Motor neuron (in vitro differentiated cells): ENCODE data around the gene SS18L1. TPM values are rescaled to one million over a fixed set of nuclear protein-coding genes. Genes with fewer than 3 reads are reported as not detected.

ENCODE experiments used
- ATAC-seq, 8 experiments: fragments of 200-7000 bp; cut with Tn5 transposase; replicated peaks in 6 of 8; 2 replicates each; pipeline ENCODE4 v1.8.0; 2021; ENCODE audit warnings: mild to moderate bottlenecking in 8 of 8, moderate library complexity in 8 of 8
- H3K27ac ChIP-seq, 2 donors: fragments of 250-450 bp; sonication (Bioruptor Pico); 2 replicates each; pipeline ENCODE4 v1.9.0; 2021; ENCODE audit warnings: antibody characterized with exemption in 2 of 2, mild to moderate bottlenecking in 2 of 2, moderate library complexity in 1 of 2
- H3K4me1 ChIP-seq, 2 donors: fragments of 250-450 bp; sonication (Bioruptor Pico); replicated peaks in 1 of 2; 2 replicates each; pipeline ENCODE4 v1.6.1; 2021; ENCODE audit warnings: antibody characterized with exemption in 2 of 2, mild to moderate bottlenecking in 2 of 2, moderate library complexity in 1 of 2
- H3K4me3 ChIP-seq, 5 donors: fragments of 250-450 bp; sonication (Bioruptor Pico); 2 replicates each; pipeline ENCODE4 v1.9.0; 2021; ENCODE audit warnings: antibody characterized with exemption in 5 of 5, mild to moderate bottlenecking in 5 of 5, moderate library complexity in 4 of 5
- WGBS, 10 experiments: fragments of 450-650 bp; shearing (Covaris generic); methylation state at CpG; one replicate each; pipeline ENCODE4 v1.0.0; 2022; 5-methylcytosine and 5-hydroxymethylcytosine counted together
- in situ Hi-C, 9 experiments: fragments of 400-800 bp; cut with MboI; loops; one replicate each; pipeline ENCODE4 v1.15.0; 2021; ENCODE audit warnings: low sequenced_read_pairs in 9 of 9, low pct_unique_long_range_greater_than_20kb in 2 of 9; ENCODE audit not compliant: unreplicated experiment in 9 of 9
- total RNA-seq, 8 experiments: library from RNA; unstranded; fragments of 300-600 nt; gene quantifications; 2 replicates each; pipeline versions ENCODE4 v1.2.3 to v1.2.4, GENCODE V29; 2022

The SS18L1 gene
- 10 to 100 TPM in 7 of 8 experiments, 1 to 10 TPM in 1; 9.5 to 32.0 (median 29.5) TPM for total RNA-seq

GRCh38 chr20:62143081-62143956 is at the start of gene SS18L1, which contains the start of gene PSMA7:
Gene SS18L1, plus strand, starts transcription at chr20:62143769. Its CDS starts 52 bp downstream, at chr20:62143821.
Gene PSMA7, minus strand, starts transcription at chr20:62143394. Its CDS starts 91 bp downstream, at chr20:62143303.
- H3K27ac ChIP-seq: peak within 1 kb of the TSS; percentile 100
- ATAC-seq: peak; percentile 75 to 89 (median 87)
- WGBS, 10 experiments: no CpG with 5 or more reads among the region's 148 CpGs
- peaks cover 17 to 19% of the 10 kb centered on the region in 2 donors for H3K4me1 ChIP-seq
- H3K4me3 ChIP-seq: peak within 1 kb of the TSS; percentile 82 to 98 (median 97)
- in situ Hi-C loops: loop anchor here in 5 of 9 experiments (25.0 kb wide), 1 partner anchor 131 kb away; no protein-coding TSS in a partner anchor

GRCh38 chr20:62096421-62097380 is 46.9 kb upstream of the SS18L1 start:
- WGBS, 10 experiments: 64 to 90% (median 80%) methylated on average over 1 to 7 of the region's 30 CpGs; no CpG with 5 or more reads in 5 of the 10 experiments
- H3K4me1 ChIP-seq: no peaks in the 10 kb centered on the region
- in situ Hi-C loops: no loop called here
- no peak for ATAC-seq
- H3K27ac ChIP-seq: no peak overlapping the region
- H3K4me3 ChIP-seq: no peak overlapping the region

- Histone ChIP-seq H3K27ac (no peak overlapping the region), H3K4me3 (no peak overlapping the region), H3K4me1 (no peaks in the 10 kb centered on the region)
- ATAC-seq: peak in 2 of 8 experiments; percentile 20 to 26
- 60 to 97% (median 95%) methylated on average over 2 to 6 of the region's 16 CpGs; no CpG with 5 or more reads in 6 of the 10 experiments for WGBS, 10 experiments
- in situ Hi-C loops: no loop called here
Observed at GRCh38 chr20:62097881-62098407, 45.6 kb upstream of the SS18L1 start.

GRCh38 chr20:62101078-62101477 is 42.5 kb upstream of the SS18L1 start:
- Histone ChIP-seq H3K4me3 (no peak overlapping the region), H3K4me1 (no peaks in the 10 kb centered on the region), H3K27ac (no peak overlapping the region)
- in situ Hi-C loops: no loop called here
- 5 to 77% (median 61%) methylated on average over 2 to 4 of the region's 4 CpGs; no CpG with 5 or more reads in 1 of the 10 experiments for WGBS, 10 experiments
- no peak for ATAC-seq

- 24 to 100% (median 79%) methylated on average over 3 to 4 of the region's 21 CpGs; no CpG with 5 or more reads in 5 of the 10 experiments for WGBS, 10 experiments
- ATAC-seq: no peak
- Histone ChIP-seq H3K4me3 (no peak overlapping the region), H3K27ac (no peak overlapping the region), H3K4me1 (no peaks in the 10 kb centered on the region)
- in situ Hi-C loops: no loop called here
Observed at GRCh38 chr20:62103508-62104233, 39.9 kb upstream of the SS18L1 start.

GRCh38 chr20:62104234-62104789 is 39.3 kb upstream of the SS18L1 start:
- H3K4me1 ChIP-seq: no peaks in the 10 kb centered on the region
- in situ Hi-C loops: no loop called here
- no peak for ATAC-seq
- no peak overlapping the region for H3K4me3 ChIP-seq
- 50% methylated on average over 1 of the region's 15 CpGs; no CpG with 5 or more reads in 9 of the 10 experiments for WGBS, 10 experiments
- H3K27ac ChIP-seq: no peak overlapping the region

GRCh38 chr20:62104791-62105345 is 38.7 kb upstream of the SS18L1 start:
- ATAC-seq: peak in 1 of 8 experiments; percentile 68

GRCh38 chr20:62105592-62105991 is 38.0 kb upstream of the SS18L1 start:
- no peak overlapping the region for H3K4me3 ChIP-seq
- no peaks in the 10 kb centered on the region for H3K4me1 ChIP-seq
- in situ Hi-C loops: no loop called here
- H3K27ac ChIP-seq: no peak overlapping the region
- ATAC-seq: no peak
- 38 to 100% (median 76%) methylated on average over 1 to 5 of the region's 5 CpGs; no CpG with 5 or more reads in 2 of the 10 experiments for WGBS, 10 experiments

More at GRCh38 chr20:62104791-62105345, 38.7 kb upstream of the SS18L1 start:
- Histone ChIP-seq H3K27ac (no peak overlapping the region), H3K4me1 (no peaks in the 10 kb centered on the region), H3K4me3 (no peak overlapping the region)
- 0 to 80% (median 60%) methylated on average over 1 to 3 of the region's 7 CpGs; no CpG with 5 or more reads in 3 of the 10 experiments for WGBS, 10 experiments
- in situ Hi-C loops: no loop called here

GRCh38 chr20:62111148-62111547 is 32.4 kb upstream of the SS18L1 start:
- Histone ChIP-seq H3K4me3 (no peak overlapping the region), H3K27ac (no peak overlapping the region), H3K4me1 (no peaks in the 10 kb centered on the region)
- in situ Hi-C loops: no loop called here
- no peak for ATAC-seq
- WGBS, 10 experiments: 75 to 100% (median 95%) methylated on average over 1 to 6 of the region's 6 CpGs; no CpG with 5 or more reads in 1 of the 10 experiments

- ATAC-seq: no peak
- H3K27ac ChIP-seq: no peak overlapping the region
- H3K4me3 ChIP-seq: no peak overlapping the region
- peaks cover 3 to 6% of the 10 kb centered on the region in 2 donors for H3K4me1 ChIP-seq
- in situ Hi-C loops: no loop called here
- 0 to 100% (median 60%) methylated on average over 1 to 6 of the region's 6 CpGs; no CpG with 5 or more reads in 4 of the 10 experiments for WGBS, 10 experiments
Observed at GRCh38 chr20:62112368-62112767, 31.2 kb upstream of the SS18L1 start.

GRCh38 chr20:62114894-62115293 is 28.7 kb upstream of the SS18L1 start:
- in situ Hi-C loops: no loop called here
- H3K4me1 ChIP-seq: peaks cover 7 to 15% of the 10 kb centered on the region in 2 donors
- no peak overlapping the region for H3K27ac ChIP-seq
- H3K4me3 ChIP-seq: no peak overlapping the region
- ATAC-seq: no peak
- WGBS, 10 experiments: 19 to 83% (median 52%) methylated on average over 1 to 6 of the region's 8 CpGs; no CpG with 5 or more reads in 3 of the 10 experiments
